NT2/D1 (cell line): ENCODE results near the gene SMCP.

Experiments used
- SUZ12 ChIP-seq: IDR thresholded peaks from 2 replicates; pipeline ENCODE4 v1.6.1; 2011; ENCODE audit not compliant: insufficient read length, insufficient read depth; ENCODE audit errors: extremely low read depth
- YY1 ChIP-seq: IDR thresholded peaks from 2 replicates; pipeline ENCODE4 v1.6.1; 2011; ENCODE audit not compliant: insufficient read length, insufficient read depth
- ZNF274 ChIP-seq: IDR thresholded peaks from 2 replicates; pipeline ENCODE4 v1.6.1; 2011; ENCODE audit warnings: mild to moderate bottlenecking, low read depth, low read length

DNA sequence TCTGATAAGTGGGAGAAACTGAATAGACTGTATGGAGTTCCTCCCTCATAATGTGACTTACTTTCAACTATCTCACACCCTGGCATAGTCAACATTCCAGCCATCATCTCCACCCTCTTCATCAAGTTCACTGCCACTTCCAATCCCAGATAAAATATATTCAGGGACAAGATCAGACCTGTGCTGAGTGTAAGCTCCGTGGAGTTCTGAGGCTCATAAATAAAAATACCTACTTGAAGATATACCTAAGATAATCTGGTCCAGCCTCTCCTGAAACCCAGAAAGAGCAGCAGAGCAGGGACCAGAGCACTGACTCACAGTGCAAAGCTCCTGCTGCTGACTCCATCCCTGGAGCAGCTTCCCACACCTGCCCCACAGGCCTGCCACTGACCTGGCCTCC is 20.1 kb upstream of the SMCP start:
- TF ChIP-seq SUZ12, result no peak
- no peak for TF ChIP-seq YY1
- no peak for TF ChIP-seq ZNF274
